Fibroblast of the aortic adventitia (primary cell): ENCODE data around the gene CELF4. TPM values are rescaled to one million over a fixed set of nuclear protein-coding genes. Genes with fewer than 3 reads are reported as not detected.

Experiments used
- DNase-seq: peaks from one replicate; pipeline ENCODE4 v3.0.0-alpha.2; 2010; ENCODE audit warnings: low read depth
- H3K4me3 ChIP-seq: 2 replicates; pipeline ENCODE4 v1.5.1; 2011; ENCODE audit warnings: low read depth, mild to moderate bottlenecking, control low read depth, low read length, moderate library complexity
- CTCF ChIP-seq: IDR thresholded peaks from 2 replicates; pipeline ENCODE4 v1.5.1; 2011; ENCODE audit warnings: mild to moderate bottlenecking, low read length, control low read depth, inconsistent platforms; ENCODE audit not compliant: insufficient read depth
- total RNA-seq: library from RNA; depleted of rRNA; stranded (reverse); fragments of >200 nt; gene quantifications from 2 replicates; pipeline ENCODE4 v1.2.3, GENCODE V29; 2012; ENCODE audit warnings: low replicate concordance

The CELF4 gene
- total RNA-seq, 1 donor, result not detected

GRCh38 chr18:37435150-37435867 lies 130.3 kb downstream of the CELF4 start:
- no peak for TF ChIP-seq CTCF
- no peak overlapping the region for H3K4me3 ChIP-seq
- DNase-seq, result no peak

GRCh38 chr18:37434161-37434860 lies 131.3 kb downstream of the CELF4 start:
- no peak for TF ChIP-seq CTCF
- H3K4me3 ChIP-seq, result no peak overlapping the region
- no peak for DNase-seq

- no peak for TF ChIP-seq CTCF
- DNase-seq, result no peak
- H3K4me3 ChIP-seq, result no peak overlapping the region
Measured at GRCh38 chr18:37432436-37433195, 133.0 kb downstream of the CELF4 start.

GRCh38 chr18:37430357-37431076 lies 135.1 kb downstream of the CELF4 start:
- TF ChIP-seq CTCF, result no peak
- DNase-seq, result no peak
- H3K4me3 ChIP-seq, result no peak overlapping the region

- H3K4me3 ChIP-seq, result no peak overlapping the region
- TF ChIP-seq CTCF, result no peak
- no peak for DNase-seq
Measured at GRCh38 chr18:37429791-37430190, 135.8 kb downstream of the CELF4 start.

- no peak for DNase-seq
- H3K4me3 ChIP-seq, result no peak overlapping the region
- TF ChIP-seq CTCF, result no peak
Measured at GRCh38 chr18:37428288-37428974, 137.2 kb downstream of the CELF4 start.
